ENCODE data around the gene TRIP13.

- TF ChIP-seq EZH2 (IDR thresholded peaks at IDR 0.05; ENCODE audit: insufficient read depth, poor library complexity, severe bottlenecking) (no peak), EZH2phosphoT487 (IDR thresholded peaks at IDR 0.05; ENCODE audit: insufficient read depth, low read depth) (no peak)
Measured at GRCh38 chr5:865771-866170, 26.9 kb upstream of the TRIP13 start.
